Hematopoietic multipotent progenitor cell treated with erythropoietin and hydrocortisone succinate and interleukin-3 and kit ligand, for 6 days (in vitro differentiated cells): ENCODE data around the gene DAPL1.
"Not testable (repeated sequence)": the region's sequence is repeated elsewhere in the genome, so short reads cannot be mapped to it uniquely, and the experiment has no call there.

ENCODE experiments used
- DNase-seq: peaks from one replicate; pipeline ENCODE4 v3.0.0-alpha.2; 2015

Gene DAPL1

GRCh38 chr2:158823486-158824237 lies 28.5 kb downstream of the DAPL1 start:
- no peak for DNase-seq

- no peak for DNase-seq
Measured at GRCh38 chr2:158825021-158825420, 29.9 kb downstream of the DAPL1 start.

GRCh38 chr2:158826965-158827364 lies 31.8 kb downstream of the DAPL1 start:
- no peak for DNase-seq

- no peak for DNase-seq
Measured at GRCh38 chr2:158828378-158829164, 33.5 kb downstream of the DAPL1 start.

- DNase-seq: no peak
Measured at GRCh38 chr2:158829167-158829566, 34.0 kb downstream of the DAPL1 start.

GRCh38 chr2:158830201-158830600 lies 35.1 kb downstream of the DAPL1 start:
- no peak for DNase-seq

GRCh38 chr2:158835431-158835830 lies 40.3 kb downstream of the DAPL1 start:
- no peak for DNase-seq

- DNase-seq: no peak
Measured at GRCh38 chr2:158837645-158838044, 42.5 kb downstream of the DAPL1 start.

- DNase-seq: no peak
Measured at GRCh38 chr2:158841850-158842249, 46.7 kb downstream of the DAPL1 start.

GRCh38 chr2:158845444-158845843 lies 50.3 kb downstream of the DAPL1 start:
- no peak for DNase-seq

GRCh38 chr2:158845859-158846258 lies 50.7 kb downstream of the DAPL1 start:
- DNase-seq: no peak

GRCh38 chr2:158847526-158847925 lies 52.4 kb downstream of the DAPL1 start:
- not testable (repeated sequence) for DNase-seq

GRCh38 chr2:158848031-158848970 lies 53.2 kb downstream of the DAPL1 start:
- not testable (repeated sequence) for DNase-seq

- DNase-seq: not testable (repeated sequence)
Measured at GRCh38 chr2:158860179-158860578, 65.1 kb downstream of the DAPL1 start.

GRCh38 chr2:158861626-158862025 lies 66.5 kb downstream of the DAPL1 start:
- not testable (repeated sequence) for DNase-seq

GRCh38 chr2:158865469-158865868 lies 70.4 kb downstream of the DAPL1 start:
- not testable (repeated sequence) for DNase-seq
